Gastrocnemius medialis (tissue), 4 donors: ENCODE results near the gene SGCA. TPM values are rescaled to one million over a fixed set of nuclear protein-coding genes. Genes with fewer than 3 reads are reported as not detected.
A peak's percentile ranks its signal among the peaks of the same experiment; 100 is the strongest.

ENCODE experiments used
- ATAC-seq, 2 donors: fragments of 150-250 bp; one replicate each; pipeline ENCODE4 v1.9.1; 2016
- DNase-seq, 2 donors: peaks; one replicate each; pipeline ENCODE4 v3.0.0-alpha.2; 2019
- H3K27ac ChIP-seq, 4 donors: fragments of 200-600 bp; sonication (generic); 1 replicate in 1 of 4; 2 replicates in 3 of 4; pipeline ENCODE4 v1.5.1; 2016 to 2018; ENCODE audit warnings: mild to moderate bottlenecking in 2 of 4, moderate library complexity in 1 of 4
- H3K27me3 ChIP-seq, 3 donors: fragments of 200-600 bp; sonication (generic) in 2 of 3; 1 replicate in 1 of 3; 2 replicates in 2 of 3; pipeline versions ENCODE4 v1.5.1 to v1.6.0; 2016 to 2019; ENCODE audit warnings: mild to moderate bottlenecking in 1 of 3, moderate library complexity in 1 of 3
- H3K36me3 ChIP-seq, 2 donors: fragments of 200-600 bp; sonication (generic) in 1 of 2; one replicate each; pipeline ENCODE4 v1.5.1; 2017 to 2018
- H3K4me1 ChIP-seq, 2 donors: fragments of 200-600 bp; sonication (generic) in 1 of 2; one replicate each; pipeline ENCODE4 v1.5.1; 2016 to 2017; ENCODE audit warnings: mild to moderate bottlenecking in 2 of 2
- H3K4me3 ChIP-seq, 4 donors: fragments of 200-600 bp; sonication (generic) in 3 of 4; 1 replicate in 1 of 4; 2 replicates in 3 of 4; pipeline ENCODE4 v1.5.1; 2016 to 2019; ENCODE audit warnings: mild to moderate bottlenecking in 2 of 4
- H3K9me3 ChIP-seq, 3 donors: fragments of 200-600 bp; sonication (generic) in 2 of 3; 1 replicate in 1 of 3; 2 replicates in 2 of 3; pipeline ENCODE4 v1.5.1; 2016 to 2019
- POLR2A ChIP-seq, 2 donors: fragments of 450-650 bp; IDR thresholded peaks; one replicate each; pipeline ENCODE4 v1.6.1; 2017; ENCODE audit warnings: antibody characterized with exemption in 2 of 2, mild to moderate bottlenecking in 2 of 2, moderate library complexity in 2 of 2
- in situ Hi-C, 4 donors: fragments of 200-750 bp; cut with MboI; loops; one replicate each; pipeline versions ENCODE4 v1.15.0 to v1.8.0; 2017; ENCODE audit warnings: low sequenced_read_pairs in 4 of 4
- intact Hi-C: fragments of 100-400 bp; cut with DNase I; formaldehyde crosslinking; loops from one replicate; pipeline ENCODE4 v1.15.1; 2023; ENCODE audit warnings: low total_unique reads
- total RNA-seq, 4 donors: library from RNA; depleted of rRNA; stranded (reverse); fragments of >200 nt; gene quantifications; one replicate each; pipeline versions ENCODE4 v1.1.0 to v1.2.3, GENCODE V29; 2016
- TF ChIP-seq, protein P1 (sequence below), 5 experiments: fragments of 450-650 bp in 3 of 5; fragments of 200-600 bp in 2 of 5; sonication (generic) in 2 of 5; IDR thresholded peaks in 4 of 5; conservative IDR thresholded peaks in 1 of 5; 1 replicate in 4 of 5; 2 replicates in 1 of 5; pipeline ENCODE4 v1.5.1; 2016 to 2019; ENCODE audit warnings: antibody characterized with exemption in 5 of 5, mild to moderate bottlenecking in 3 of 5, moderate library complexity in 3 of 5

The SGCA gene
- total RNA-seq, 4 donors from 2014 or later = 227 to 385 (median 292) TPM

GRCh38 chr17:50165466-50165865 is 339 bp upstream of the SGCA start:
- Histone ChIP-seq H3K4me3 (peak overlapping the region; percentile 66 to 76 (median 70)), H3K9me3 (no peaks in the 10 kb centered on the region), H3K36me3 (peaks cover 0 to 13% of the 10 kb centered on the region in 2 donors), H3K27me3 (no peaks in the 10 kb centered on the region), H3K27ac (peak overlapping the region; percentile 98 to 100 (median 99)), H3K4me1 (peaks cover 62 to 72% of the 10 kb centered on the region in 2 donors)
- ATAC-seq (peak in 1 of 2 donors; percentile 9), DNase-seq (no peak)
- intact Hi-C loops (loop anchor here (5.0 to 10.0 kb wide), 2 partner anchors 33 to 699 kb away; partner anchors contain the start of genes SAMD14 and TOB1), in situ Hi-C loops (no loop called here)
- TF ChIP-seq, protein P1, sequence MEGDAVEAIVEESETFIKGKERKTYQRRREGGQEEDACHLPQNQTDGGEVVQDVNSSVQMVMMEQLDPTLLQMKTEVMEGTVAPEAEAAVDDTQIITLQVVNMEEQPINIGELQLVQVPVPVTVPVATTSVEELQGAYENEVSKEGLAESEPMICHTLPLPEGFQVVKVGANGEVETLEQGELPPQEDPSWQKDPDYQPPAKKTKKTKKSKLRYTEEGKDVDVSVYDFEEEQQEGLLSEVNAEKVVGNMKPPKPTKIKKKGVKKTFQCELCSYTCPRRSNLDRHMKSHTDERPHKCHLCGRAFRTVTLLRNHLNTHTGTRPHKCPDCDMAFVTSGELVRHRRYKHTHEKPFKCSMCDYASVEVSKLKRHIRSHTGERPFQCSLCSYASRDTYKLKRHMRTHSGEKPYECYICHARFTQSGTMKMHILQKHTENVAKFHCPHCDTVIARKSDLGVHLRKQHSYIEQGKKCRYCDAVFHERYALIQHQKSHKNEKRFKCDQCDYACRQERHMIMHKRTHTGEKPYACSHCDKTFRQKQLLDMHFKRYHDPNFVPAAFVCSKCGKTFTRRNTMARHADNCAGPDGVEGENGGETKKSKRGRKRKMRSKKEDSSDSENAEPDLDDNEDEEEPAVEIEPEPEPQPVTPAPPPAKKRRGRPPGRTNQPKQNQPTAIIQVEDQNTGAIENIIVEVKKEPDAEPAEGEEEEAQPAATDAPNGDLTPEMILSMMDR (IDR thresholded peaks at IDR 0.05 in 4 of 5, conservative IDR thresholded peaks at IDR 0.05 in 1 of 5) = no peak
- TF ChIP-seq POLR2A (IDR thresholded peaks at IDR 0.05) = no peak

- ATAC-seq = no peak
- in situ Hi-C loops (no loop called here), intact Hi-C loops (loop anchor here (5.0 to 10.0 kb wide), 2 partner anchors 34 to 698 kb away; partner anchors contain the start of genes SAMD14 and TOB1)
- peaks cover 0 to 15% of the 10 kb centered on the region in 2 donors for H3K36me3 ChIP-seq
- no peak for DNase-seq
- peak overlapping the region; percentile 66 to 76 (median 70) for H3K4me3 ChIP-seq
- TF ChIP-seq POLR2A (IDR thresholded peaks at IDR 0.05) = no peak
- TF ChIP-seq, protein P1 (IDR thresholded peaks at IDR 0.05 in 4 of 5, conservative IDR thresholded peaks at IDR 0.05 in 1 of 5) = peak in 1 of 5 experiments; percentile 23
- H3K9me3 ChIP-seq = no peaks in the 10 kb centered on the region
- H3K27ac ChIP-seq = peak overlapping the region; percentile 98 to 100 (median 99)
- no peaks in the 10 kb centered on the region for H3K27me3 ChIP-seq
- H3K4me1 ChIP-seq = peaks cover 70 to 76% of the 10 kb centered on the region in 2 donors
These were observed 845 bp downstream of the SGCA start for GRCh38 chr17:50166518-50167181.

DNA sequence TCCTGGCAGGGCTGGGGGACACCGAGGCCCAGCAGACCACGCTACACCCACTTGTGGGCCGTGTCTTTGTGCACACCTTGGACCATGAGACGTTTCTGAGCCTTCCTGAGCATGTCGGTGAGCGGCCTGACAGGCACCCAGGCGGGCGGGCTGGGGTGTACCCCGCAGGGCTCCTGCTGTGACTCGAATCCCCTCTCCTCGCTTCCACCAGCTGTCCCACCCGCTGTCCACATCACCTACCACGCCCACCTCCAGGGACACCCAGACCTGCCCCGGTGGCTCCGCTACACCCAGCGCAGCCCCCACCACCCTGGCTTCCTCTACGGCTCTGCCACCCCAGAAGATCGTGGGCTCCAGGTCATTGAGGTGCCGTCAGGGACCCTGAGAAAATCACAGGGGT is 1.6 kb downstream of the SGCA start:
- in situ Hi-C loops (no loop called here), intact Hi-C loops (loop anchor here (5.0 to 10.0 kb wide), 2 partner anchors 35 to 697 kb away; partner anchors contain the start of genes SAMD14 and TOB1)
- DNase-seq = no peak
- Histone ChIP-seq H3K9me3 (no peaks in the 10 kb centered on the region), H3K36me3 (peaks cover 0 to 20% of the 10 kb centered on the region in 2 donors), H3K27me3 (no peaks in the 10 kb centered on the region), H3K4me3 (peak overlapping the region; percentile 55 to 76 (median 62)), H3K4me1 (peaks cover 71 to 72% of the 10 kb centered on the region in 2 donors), H3K27ac (peak overlapping the region; percentile 98 to 100 (median 99))
- no peak for ATAC-seq
- no peak for TF ChIP-seq POLR2A (IDR thresholded peaks at IDR 0.05)

- DNase-seq = no peak
- peaks cover 0 to 20% of the 10 kb centered on the region in 2 donors for H3K36me3 ChIP-seq
- no peak for ATAC-seq
- TF ChIP-seq POLR2A (IDR thresholded peaks at IDR 0.05) = no peak
- TF ChIP-seq, protein P1 (IDR thresholded peaks at IDR 0.05 in 4 of 5, conservative IDR thresholded peaks at IDR 0.05 in 1 of 5) = no peak
- no peak overlapping the region for H3K4me3 ChIP-seq
- H3K27me3 ChIP-seq = no peaks in the 10 kb centered on the region
- H3K27ac ChIP-seq = peak overlapping the region; percentile 98 to 100 (median 99)
- in situ Hi-C loops (no loop called here), intact Hi-C loops (loop anchor here (5.0 to 10.0 kb wide), 2 partner anchors 36 to 696 kb away; partner anchors contain the start of genes SAMD14 and TOB1)
- H3K9me3 ChIP-seq = no peaks in the 10 kb centered on the region
- H3K4me1 ChIP-seq = peaks cover 75 to 80% of the 10 kb centered on the region in 2 donors
These were observed 2.5 kb downstream of the SGCA start for GRCh38 chr17:50168319-50168718.

DNA sequence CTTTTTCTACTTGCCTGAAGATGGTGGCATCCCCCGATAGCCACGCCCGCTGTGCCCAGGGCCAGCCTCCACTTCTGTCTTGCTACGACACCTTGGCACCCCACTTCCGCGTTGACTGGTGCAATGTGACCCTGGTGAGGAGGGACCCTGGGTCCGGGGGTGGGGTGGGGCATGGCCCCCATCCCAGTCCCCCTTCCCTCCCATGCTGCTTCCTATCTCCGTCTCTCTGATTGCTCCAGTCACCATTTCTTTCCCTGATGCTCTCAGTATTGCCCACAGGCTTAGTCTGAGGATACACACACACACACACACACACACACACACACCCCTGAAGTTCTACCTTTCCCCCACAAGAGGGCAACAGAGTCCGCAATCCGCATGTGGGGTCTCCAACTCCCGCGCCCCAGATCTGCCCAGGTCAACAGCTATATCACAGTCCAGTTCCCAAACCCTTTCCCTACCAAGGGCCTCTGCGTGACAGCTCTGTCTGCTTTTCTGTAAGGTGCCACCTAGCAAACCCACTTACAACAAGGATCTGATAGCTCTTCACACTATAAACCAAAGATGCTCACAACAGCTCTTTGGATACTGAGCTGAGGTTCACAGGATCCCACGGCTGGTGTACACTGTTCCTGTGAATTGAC is 3.4 kb downstream of the SGCA start:
- Histone ChIP-seq H3K36me3 (peaks cover 0 to 20% of the 10 kb centered on the region in 2 donors), H3K4me1 (peaks cover 70 to 76% of the 10 kb centered on the region in 2 donors), H3K27ac (peak overlapping the region; percentile 98 to 100 (median 99)), H3K27me3 (no peaks in the 10 kb centered on the region), H3K4me3 (no peak overlapping the region), H3K9me3 (no peaks in the 10 kb centered on the region)
- TF ChIP-seq POLR2A (IDR thresholded peaks at IDR 0.05) = peak in 1 of 2 donors; percentile 4
- TF ChIP-seq, protein P1 (IDR thresholded peaks at IDR 0.05 in 4 of 5, conservative IDR thresholded peaks at IDR 0.05 in 1 of 5) = peak; percentile 57 to 91 (median 80)
- in situ Hi-C loops = no loop called here
- intact Hi-C loops = loop anchor here (5.0 to 10.0 kb wide), 2 partner anchors 37 to 696 kb away; partner anchors contain the start of genes SAMD14 and TOB1
- DNase-seq (no peak), ATAC-seq (no peak)
